Measurements from ENCODE around the gene CRISPLD2.
A peak's percentile ranks its signal among the peaks of the same experiment; 100 is the strongest.

Gene CRISPLD2

GRCh38 chr16:84949772-84950436 is 130.1 kb downstream of the CRISPLD2 start:
- TF ChIP-seq EP300 (IDR thresholded peaks at IDR 0.05; ENCODE audit: borderline replicate concordance) (no peak), TEAD4 (IDR thresholded peaks at IDR 0.05) (no peak), NFIC (IDR thresholded peaks at IDR 0.05) (no peak), REST (IDR thresholded peaks at IDR 0.05; ENCODE audit: low read depth) (no peak), RAD21 (IDR thresholded peaks at IDR 0.05; ENCODE audit: low read depth) (no peak), TAF1 (IDR thresholded peaks at IDR 0.05; ENCODE audit: low read depth) (no peak), FOXM1 (IDR thresholded peaks at IDR 0.05; ENCODE audit: borderline replicate concordance, low read depth) (no peak), YY1 (IDR thresholded peaks at IDR 0.05; ENCODE audit: low read depth) (no peak), USF1 (IDR thresholded peaks at IDR 0.05) (no peak), CEBPB (IDR thresholded peaks at IDR 0.05) (no peak), ZBTB7A (IDR thresholded peaks at IDR 0.05; ENCODE audit: low read depth) (no peak), CREB1 (IDR thresholded peaks at IDR 0.05; ENCODE audit: low read depth) (no peak), EGR1 (IDR thresholded peaks at IDR 0.05) (no peak), TCF12 (IDR thresholded peaks at IDR 0.05; ENCODE audit: low read depth) (no peak)

- TF ChIP-seq CREB1 (IDR thresholded peaks at IDR 0.05; ENCODE audit: low read depth) (no peak), NFIC (IDR thresholded peaks at IDR 0.05) (no peak), EGR1 (IDR thresholded peaks at IDR 0.05) (no peak)
These were observed 131.1 kb downstream of the CRISPLD2 start for GRCh38 chr16:84950906-84951305.

- TF ChIP-seq YY1 (IDR thresholded peaks at IDR 0.05; ENCODE audit: low read depth): peak; percentile 47; the same call in 1 of the 2 replicates
- TF ChIP-seq CEBPB (IDR thresholded peaks at IDR 0.05): no peak
- TF ChIP-seq REST (IDR thresholded peaks at IDR 0.05; ENCODE audit: low read depth): no peak
- TF ChIP-seq RAD21 (IDR thresholded peaks at IDR 0.05; ENCODE audit: low read depth): peak; percentile 87
These were observed 132.8 kb downstream of the CRISPLD2 start for GRCh38 chr16:84952335-84953189.

GRCh38 chr16:84953190-84953746 is 133.5 kb downstream of the CRISPLD2 start:
- TF ChIP-seq RAD21 (IDR thresholded peaks at IDR 0.05; ENCODE audit: low read depth): no peak
- no peak for TF ChIP-seq FOXM1 (IDR thresholded peaks at IDR 0.05; ENCODE audit: borderline replicate concordance, low read depth)
- no peak for TF ChIP-seq ZBTB7A (IDR thresholded peaks at IDR 0.05; ENCODE audit: low read depth)
- TF ChIP-seq EP300 (IDR thresholded peaks at IDR 0.05; ENCODE audit: borderline replicate concordance): no peak
- no peak for TF ChIP-seq TAF1 (IDR thresholded peaks at IDR 0.05; ENCODE audit: low read depth)
- TF ChIP-seq MAX (IDR thresholded peaks at IDR 0.05): no peak
- no peak for TF ChIP-seq CEBPB (IDR thresholded peaks at IDR 0.05)
- TF ChIP-seq TEAD4 (IDR thresholded peaks at IDR 0.05): no peak
- no peak for TF ChIP-seq EGR1 (IDR thresholded peaks at IDR 0.05)
- no peak for TF ChIP-seq USF1 (IDR thresholded peaks at IDR 0.05)
- TF ChIP-seq REST (IDR thresholded peaks at IDR 0.05; ENCODE audit: low read depth): no peak
- TF ChIP-seq TCF12 (IDR thresholded peaks at IDR 0.05; ENCODE audit: low read depth): no peak
- no peak for TF ChIP-seq CREB1 (IDR thresholded peaks at IDR 0.05; ENCODE audit: low read depth)
- TF ChIP-seq NFIC (IDR thresholded peaks at IDR 0.05): no peak
- TF ChIP-seq YY1 (IDR thresholded peaks at IDR 0.05; ENCODE audit: low read depth): no peak

Measured in Ishikawa (cell line).